GM20431 (cell line): ENCODE measurements around the gene OBP2B.

ENCODE experiments used
- in situ Hi-C: fragments of 300-500 bp; cut with MseI, MboI; formaldehyde crosslinking; loops from one replicate; pipeline ENCODE4 v1.15.0; 2020; ENCODE audit warnings: low sequenced_read_pairs; ENCODE audit not compliant: unreplicated experiment

OBP2B gene

DNA sequence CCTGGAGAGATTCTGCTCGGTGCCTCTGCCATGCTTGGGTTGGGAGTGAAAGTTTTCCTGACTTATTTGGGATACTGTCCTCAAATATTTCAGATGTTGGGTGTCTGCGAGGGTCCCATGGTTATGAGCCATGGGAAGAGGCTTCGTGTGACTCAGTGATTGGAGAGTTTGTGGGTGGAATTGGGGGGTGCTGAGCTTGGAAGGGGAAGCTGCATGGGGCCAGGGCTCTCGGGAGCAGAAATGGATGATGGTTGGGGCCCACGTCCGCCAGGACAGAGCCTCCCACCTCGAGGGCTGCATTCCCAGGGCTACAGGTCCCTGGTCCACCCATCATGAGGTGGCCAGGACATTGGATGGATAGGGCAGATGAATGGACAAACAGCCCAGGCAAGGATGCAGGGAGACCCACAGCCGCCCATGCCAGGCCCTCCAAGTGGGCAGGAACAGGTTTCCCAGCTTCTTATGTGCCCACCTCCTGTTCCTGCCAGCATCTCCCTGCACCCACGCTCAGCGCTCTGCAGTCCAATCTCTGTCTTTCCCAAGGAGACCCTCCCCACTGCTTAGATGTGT lies 5.5 kb downstream of the OBP2B start:
- in situ Hi-C loops = no loop called here

DNA sequence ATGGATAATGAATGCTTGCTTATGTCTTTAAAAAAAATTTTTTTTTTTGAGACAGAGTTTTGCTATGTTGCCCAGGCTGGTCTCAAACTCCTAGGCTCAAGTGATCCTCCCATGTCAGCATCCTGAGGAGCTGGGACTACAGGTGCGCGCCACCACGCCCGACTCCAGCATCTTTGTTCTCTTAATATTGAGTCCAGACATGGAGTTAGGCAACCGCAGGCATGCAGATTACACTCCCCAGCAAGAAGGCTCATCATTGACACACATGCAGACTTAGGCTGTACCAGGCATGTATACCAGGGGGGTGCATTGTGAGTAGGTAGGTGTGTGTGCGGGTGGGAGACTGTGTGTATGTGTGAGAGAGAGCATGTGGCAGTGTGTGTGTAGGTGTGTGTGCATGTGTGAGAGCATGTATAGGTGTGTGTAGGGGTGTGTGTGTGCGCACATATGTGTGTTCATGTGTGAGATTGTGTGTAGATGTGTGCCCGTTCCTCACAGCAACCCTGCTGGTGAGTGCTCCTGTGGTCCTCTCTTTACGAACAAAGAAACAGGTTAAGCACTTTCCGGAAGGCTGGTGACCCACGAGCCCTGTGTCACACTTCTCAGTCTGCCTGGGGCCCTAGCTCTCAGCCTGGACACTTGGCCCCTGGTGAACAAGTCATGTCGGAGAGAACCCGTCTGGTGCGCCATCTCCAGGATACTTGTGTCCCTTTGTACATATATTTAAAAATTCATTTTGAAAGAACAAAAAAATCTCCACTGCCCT lies 6.2 kb downstream of the OBP2B start:
- in situ Hi-C loops = no loop called here

DNA sequence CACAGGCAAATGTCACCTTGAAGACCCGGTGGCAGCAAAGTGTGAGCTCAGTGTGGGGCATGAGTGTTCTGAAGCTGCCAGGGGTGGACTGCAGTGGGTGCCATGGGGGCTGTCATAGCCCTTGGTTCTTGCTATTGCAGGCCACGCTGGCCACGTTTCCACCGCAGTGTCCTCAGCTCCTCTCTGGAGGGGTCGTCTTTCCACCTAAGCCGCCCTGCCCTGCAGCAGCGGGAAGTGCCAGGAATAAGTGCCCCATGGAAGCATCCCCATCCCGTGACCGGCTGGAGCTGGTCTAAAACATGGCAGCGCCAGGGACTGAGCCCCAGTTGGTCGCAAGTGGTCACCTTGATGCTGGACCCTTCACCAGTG lies 6.9 kb downstream of the OBP2B start:
- in situ Hi-C loops = no loop called here

DNA sequence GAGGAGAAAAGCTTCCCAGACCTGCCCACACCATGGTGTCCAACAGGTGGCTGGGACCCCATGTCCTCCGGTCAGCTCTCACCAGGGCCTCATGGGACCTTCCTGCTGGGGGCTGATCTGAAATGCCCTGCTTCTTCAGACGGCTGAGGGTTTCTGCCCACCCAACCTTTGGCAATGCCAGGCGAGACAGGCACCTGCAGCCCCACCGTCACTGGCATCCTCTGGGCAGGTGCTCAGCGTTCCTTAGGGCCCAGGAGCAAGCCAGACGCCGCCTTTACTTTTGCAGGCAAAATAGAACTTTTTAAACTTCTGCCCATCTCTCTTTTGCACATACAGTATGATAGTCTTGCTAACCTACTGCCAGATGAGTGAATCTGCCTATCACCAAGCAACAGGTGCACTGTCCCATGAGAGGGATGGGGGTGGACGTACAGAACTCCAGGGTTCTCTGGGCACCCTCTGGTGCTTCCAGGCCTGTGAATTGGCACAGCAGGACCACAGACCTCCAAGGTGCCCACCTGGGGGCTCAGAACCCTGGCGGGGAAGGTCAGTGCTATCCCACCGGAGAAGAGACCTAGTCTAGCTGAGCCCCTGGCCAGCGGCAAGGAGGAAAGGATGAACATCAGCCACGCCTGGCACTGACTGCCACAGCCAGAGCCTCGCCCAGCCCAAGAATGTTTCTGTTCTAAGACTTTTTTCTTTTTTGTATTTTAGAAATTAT lies 7.5 kb downstream of the OBP2B start:
- in situ Hi-C loops = no loop called here

DNA sequence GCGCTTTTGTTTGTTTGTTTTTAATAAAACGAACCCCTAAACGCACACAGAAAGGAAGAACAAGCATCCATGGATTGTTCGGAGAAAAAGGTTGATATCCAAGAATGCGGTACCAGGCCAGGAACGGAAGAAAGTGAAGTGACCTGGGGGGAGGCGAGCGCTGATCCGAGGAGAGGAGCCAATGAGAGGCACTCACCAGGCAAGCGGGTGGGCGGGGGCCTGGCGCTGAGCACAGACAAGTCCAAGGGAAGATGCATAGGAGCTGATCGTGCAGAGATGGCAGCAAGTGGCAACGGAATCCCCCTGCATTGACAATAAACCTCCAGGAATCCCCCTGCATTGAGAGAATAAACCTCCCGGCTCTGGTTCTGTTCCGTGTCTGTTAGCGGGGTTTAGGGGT lies 8.4 kb downstream of the OBP2B start:
- in situ Hi-C loops = no loop called here

DNA sequence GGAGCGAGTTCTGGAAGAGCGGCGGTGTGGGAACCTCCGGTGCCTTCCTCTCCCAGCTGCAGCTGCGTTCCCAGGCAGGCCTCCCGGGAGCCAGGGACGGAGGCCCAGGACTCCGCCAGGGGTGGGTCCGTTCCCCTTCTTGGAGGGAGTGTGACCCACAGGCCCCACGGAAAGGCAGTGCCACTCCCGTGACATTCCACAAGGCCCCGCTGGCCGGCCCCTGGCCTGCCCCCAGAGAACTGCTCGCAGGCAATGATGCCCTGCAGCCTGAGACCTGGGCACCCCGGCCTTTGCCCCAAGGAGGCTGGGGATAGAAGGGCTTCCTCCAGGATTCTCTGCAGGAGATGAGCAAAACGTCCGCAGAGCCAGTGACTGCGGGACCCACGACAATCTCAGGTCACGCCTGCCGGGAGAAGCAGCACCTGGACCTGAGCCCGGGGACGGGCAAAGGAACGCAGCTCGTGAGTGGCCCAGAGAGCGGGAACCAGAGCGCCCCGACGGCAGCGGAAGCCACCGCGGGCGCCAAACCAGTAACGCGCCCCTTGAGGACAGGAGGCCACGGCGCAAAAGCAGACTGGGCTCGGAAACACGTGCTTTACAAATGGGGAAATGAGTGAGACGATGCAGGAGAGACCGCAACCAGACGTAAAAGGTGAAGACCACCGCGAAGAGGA lies 9.3 kb downstream of the OBP2B start:
- in situ Hi-C loops = no loop called here

DNA sequence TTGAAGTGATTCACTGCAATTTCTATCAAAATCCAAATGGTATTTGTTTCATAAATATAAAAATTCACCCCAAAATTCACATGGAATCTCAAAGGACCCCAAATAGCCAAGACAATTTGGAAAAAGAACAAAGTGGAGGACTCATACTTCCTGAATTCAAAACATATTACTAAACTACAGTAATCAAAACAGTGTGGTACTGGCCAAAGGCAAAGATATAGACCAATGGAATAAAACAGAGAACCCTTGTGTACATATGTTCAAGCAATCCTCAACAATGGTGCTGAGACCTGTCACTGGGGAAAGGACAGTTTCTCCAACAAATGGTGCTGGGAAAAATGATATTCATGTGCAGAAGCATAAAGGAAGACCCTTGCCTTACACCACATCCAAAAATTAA lies 14.0 kb downstream of the OBP2B start:
- in situ Hi-C loops = no loop called here

DNA sequence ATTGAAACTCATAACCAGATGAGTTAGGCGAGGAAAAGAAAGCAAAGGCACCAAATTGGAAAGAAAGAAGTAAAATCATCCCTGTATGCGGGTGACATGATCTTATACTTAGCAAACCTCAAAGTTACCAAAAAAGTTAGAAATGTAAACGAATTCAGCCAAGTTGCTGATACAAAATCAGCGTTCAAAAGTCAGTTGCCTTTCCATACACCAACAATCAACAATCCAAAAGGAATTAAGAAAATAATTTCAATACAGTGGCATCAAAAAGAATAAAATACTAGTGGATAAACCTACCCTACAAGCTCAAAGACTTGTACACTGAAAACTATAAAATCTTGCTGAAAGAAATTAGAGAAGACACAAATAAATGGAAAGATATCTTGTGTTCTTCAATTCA lies 14.5 kb downstream of the OBP2B start:
- in situ Hi-C loops = no loop called here

DNA sequence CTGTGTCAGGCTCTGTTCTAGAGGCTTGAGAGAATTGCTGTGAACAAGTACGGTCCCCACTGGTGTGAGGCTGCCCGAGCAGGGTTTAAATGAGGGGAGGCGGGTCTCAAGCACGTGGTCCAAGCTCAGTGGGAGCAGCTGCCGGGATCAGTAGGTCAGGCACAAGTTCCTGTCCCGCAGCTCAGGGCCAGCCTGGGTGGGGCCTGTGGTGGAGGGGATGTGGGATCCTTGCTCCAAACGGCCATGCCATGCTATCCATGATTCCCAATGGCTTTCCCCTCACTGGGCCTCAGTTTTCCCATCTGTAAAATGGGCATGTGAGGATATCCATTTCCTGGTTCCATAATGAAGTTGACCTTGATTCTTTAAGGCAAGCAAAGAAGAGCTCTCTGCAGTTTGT lies 17.1 kb downstream of the OBP2B start:
- in situ Hi-C loops = no loop called here

DNA sequence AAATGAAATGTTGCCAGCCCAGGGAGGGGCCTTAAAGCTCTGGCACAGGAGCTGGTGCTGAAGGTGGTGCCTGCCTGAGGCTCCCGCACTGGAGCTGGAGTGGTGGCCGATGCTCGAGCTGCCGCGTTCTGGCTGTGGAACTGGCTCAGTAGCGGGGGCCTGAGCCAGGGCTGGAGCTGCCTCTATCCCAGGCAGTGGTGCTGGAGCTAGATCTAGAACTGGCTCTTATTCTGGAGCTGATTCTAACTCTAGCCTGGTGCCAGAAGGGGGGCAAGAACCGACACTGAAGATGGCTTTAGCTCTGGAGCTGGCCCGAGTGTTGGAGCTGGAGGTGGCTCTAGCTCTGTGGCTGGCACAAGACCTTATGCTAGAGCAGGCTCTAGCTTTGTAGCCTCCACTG lies 19.2 kb downstream of the OBP2B start:
- in situ Hi-C loops = loop anchor here (10.0 kb wide), 1 partner anchor 295 kb away; no protein-coding TSS in a partner anchor

DNA sequence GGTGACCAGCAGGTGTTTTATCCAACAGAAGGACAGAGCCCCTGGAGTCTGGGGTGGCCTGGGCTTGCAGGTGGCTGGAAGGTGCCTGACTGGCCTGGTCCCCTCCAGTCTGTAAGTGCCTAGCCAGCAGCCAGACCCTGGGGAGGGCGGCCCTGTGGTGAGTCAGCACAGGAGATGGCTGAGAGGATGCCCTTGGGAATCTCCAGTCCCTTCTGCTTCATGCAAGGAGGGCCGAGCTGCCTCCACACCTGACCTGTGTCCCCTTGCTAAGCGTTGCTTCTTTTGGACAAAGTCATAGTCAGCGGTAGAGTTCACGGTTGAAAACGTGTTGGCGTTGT lies 20.2 kb downstream of the OBP2B start:
- in situ Hi-C loops = loop anchor here (10.0 kb wide), 1 partner anchor 296 kb away; no protein-coding TSS in a partner anchor

DNA sequence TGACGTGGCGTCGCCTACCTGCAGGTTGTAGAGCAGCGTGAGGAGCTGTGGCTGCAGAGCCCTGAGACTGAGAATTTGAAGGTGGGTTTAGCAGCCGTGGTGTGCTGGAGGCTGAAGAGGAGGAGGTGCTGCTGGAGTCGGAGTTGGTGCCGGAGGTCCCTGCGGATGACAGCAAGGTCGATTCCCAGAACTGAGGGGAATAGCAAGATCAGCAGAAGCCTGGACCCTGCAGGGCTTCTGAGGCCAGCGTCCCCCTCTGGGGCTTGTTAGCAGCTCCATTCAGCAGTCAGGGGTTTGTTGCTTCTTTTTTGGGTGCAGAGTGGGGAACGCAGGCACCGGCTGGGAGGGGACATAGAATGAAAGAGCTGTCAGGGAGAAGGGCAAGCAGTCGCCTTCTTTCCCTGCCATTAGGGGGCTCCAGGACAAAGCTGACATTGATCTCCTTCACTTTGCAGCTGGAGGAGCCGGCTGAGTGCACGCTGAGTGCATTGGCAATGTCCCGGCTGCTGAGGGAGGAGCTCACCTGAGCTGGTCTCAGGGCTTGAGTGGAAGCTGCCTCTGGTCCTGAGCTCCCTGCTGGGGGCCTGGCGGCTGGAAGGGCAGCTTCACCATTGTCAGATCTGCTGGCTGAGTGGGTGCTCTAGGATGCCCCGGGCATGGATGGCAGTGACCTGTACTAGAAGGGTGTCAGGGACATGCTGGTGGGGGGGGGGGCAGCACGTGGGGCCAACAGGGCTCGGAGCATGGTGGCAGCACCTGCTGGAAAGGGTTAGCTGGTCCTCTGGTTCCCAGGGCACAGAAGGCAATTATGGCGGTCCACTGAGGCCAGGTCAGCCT lies 20.8 kb downstream of the OBP2B start:
- in situ Hi-C loops = loop anchor here (10.0 kb wide), 1 partner anchor 297 kb away; no protein-coding TSS in a partner anchor

DNA sequence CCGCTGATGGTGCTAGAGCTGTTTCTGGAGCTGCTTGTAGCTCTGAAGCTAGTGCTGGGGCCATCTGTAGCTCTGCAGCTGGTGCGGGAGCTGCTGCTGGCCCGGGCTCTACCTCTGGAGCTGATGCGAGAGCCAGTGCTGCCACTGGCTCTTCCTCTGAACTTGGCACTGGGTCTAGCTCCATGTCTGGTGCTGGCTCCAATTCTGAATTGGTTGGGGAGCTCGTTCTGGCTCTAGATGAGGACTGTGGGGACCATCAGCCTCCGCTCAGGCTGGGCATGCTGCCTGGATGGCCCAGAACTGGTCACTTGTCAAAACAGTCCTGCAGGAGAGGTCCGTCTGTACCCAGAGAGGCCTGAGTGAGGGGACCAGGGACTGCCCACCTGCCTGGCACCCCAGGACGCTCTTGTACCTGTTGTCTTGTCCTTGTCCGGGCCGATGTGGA lies 21.5 kb downstream of the OBP2B start:
- in situ Hi-C loops = loop anchor here (10.0 kb wide), 1 partner anchor 297 kb away; no protein-coding TSS in a partner anchor

DNA sequence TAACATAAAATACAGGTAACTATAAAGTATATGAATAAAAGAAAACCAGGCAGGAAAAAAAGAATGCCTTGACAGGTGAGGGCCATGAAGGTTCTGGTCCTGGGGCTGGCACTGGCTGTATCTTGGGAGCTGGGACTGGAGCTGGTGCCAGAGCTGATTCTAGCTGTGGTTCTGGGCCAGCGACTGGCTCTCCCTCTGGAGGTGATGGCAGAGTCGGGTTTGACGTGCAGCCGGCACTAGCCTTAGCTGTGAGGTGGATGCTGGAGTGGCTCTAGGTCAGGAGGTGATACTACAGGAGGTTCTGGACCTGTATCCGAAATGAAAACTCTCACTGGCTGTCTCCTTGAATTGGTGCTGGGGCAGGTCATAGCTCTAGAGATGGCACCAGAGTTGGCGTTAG lies 22.3 kb downstream of the OBP2B start:
- in situ Hi-C loops = loop anchor here (10.0 kb wide), 1 partner anchor 298 kb away; no protein-coding TSS in a partner anchor

DNA sequence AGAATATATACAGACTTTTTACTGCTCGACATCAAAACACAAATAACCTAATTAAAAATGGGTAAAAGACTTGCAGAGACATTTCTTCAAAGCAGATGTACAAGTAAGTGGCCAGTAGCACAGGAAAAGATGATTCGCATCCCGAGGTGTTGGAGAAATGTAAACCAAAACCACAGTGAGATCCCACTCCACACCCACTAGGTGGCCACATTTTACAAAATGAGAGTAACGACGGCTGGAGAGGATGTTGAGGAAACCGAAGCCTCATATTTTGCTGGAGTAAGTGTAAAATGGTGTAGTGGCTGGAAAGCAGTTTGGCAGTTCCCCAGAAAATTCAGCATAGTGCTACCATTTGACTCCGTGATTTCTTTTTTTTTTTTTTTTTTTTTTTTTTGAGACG lies 24.1 kb downstream of the OBP2B start:
- in situ Hi-C loops = loop anchor here (10.0 kb wide), 1 partner anchor 300 kb away; no protein-coding TSS in a partner anchor

DNA sequence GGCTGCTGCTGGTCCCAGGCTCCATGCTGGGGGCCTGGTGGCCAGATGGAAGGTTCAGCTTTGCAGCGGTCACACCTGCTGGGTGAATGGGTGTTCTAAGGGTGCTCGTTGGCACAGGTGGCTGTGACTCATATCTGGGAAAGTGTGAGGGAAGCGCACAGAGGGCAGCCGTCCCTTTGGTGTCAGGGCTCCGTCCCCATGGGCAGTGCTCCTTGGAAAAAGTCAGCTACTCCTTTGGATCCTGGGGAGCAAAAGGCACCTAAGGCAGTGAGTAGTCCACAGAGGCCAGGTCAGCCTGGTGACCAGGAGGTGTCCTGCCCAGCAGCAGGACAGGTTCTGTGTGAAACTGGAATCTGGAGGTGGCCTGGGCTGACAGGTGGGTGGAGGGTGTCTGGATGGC lies 26.9 kb downstream of the OBP2B start:
- in situ Hi-C loops = loop anchor here (10.0 kb wide), 1 partner anchor 303 kb away; no protein-coding TSS in a partner anchor

DNA sequence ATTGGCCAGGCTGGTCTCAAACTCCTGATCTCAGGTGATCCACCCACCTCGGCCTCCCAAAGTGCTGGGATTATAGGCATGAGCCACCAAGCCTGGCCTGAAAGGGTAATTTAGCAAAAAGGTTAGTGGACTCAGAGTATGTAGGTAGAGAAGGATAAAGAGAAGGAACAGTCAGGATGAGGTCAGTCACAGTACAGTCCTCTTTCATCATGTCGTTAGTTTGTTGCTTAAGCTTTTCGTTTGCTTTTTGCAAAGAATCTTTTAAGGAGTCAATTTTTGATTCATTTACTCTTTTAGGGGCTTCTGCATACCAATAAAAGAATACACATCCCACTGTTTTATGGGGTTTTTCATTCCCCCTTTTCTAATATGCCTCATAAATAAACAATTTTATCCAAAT lies 27.5 kb downstream of the OBP2B start:
- in situ Hi-C loops = loop anchor here (10.0 kb wide), 1 partner anchor 303 kb away; no protein-coding TSS in a partner anchor

DNA sequence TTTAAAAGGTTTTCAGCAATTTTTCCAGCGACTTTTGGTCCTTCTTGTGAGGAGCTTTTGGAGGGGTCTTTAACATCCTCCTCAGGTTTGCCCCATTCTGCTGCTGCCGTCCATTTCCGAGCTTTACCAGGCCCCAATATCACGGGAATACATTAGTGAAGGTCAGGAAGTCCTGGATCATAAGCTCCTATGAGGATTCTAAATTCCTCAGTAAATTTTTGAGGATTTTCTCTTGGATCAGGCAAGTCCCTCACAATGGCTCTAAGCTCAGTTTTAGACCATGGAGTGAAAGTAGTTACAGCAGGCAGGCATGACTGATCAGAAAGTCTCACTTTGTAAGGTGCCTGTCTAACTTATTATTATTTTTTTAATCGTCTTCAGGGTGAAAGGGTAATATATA lies 28.1 kb downstream of the OBP2B start:
- in situ Hi-C loops = loop anchor here (10.0 kb wide), 1 partner anchor 304 kb away; no protein-coding TSS in a partner anchor

DNA sequence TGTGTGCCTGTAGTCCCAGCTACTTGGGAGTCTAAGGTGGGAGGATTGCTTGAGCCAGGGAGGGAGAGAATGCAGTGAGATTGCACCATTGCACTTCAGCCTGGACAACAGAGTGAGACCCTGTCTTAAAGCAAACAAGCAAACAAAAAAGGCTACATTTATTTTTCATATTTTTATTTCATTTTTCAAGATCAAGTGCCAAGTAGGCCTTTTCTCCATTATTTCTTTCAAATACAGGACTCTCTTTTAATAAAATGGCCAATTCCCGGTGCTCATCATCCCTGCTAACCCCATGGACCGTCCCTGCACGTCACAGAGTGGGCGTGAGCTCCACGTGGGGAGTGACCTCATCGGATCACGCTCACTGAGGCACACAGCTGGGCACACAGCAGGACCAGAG lies 36.0 kb downstream of the OBP2B start:
- in situ Hi-C loops = no loop called here
